HepG2 (cell line): ENCODE data around the gene COPS4. TPM values are rescaled to one million over a fixed set of nuclear protein-coding genes. Genes with fewer than 3 reads are reported as not detected.

Experiments
- ASH2L ChIP-seq: fragments of 300-600, 200-600 bp; sonication (generic); IDR thresholded peaks from 2 replicates; pipeline ENCODE4 v1.7.0; 2017; ENCODE audit warnings: low read depth, mild to moderate bottlenecking, moderate library complexity, mixed read lengths, low read length; ENCODE audit not compliant: insufficient read length
- ATAD3A ChIP-seq: sonication (generic); formaldehyde crosslinking; IDR thresholded peaks from 2 replicates; pipeline ENCODE4 v1.4.0; 2020; ENCODE audit warnings: missing genetic modification reagents
- DNMT3B ChIP-seq: conservative IDR thresholded peaks from 2 replicates; pipeline ENCODE4 v1.6.1; 2016; ENCODE audit warnings: missing biosample characterization, control low read depth
- ETS1 ChIP-seq: sonication (generic); formaldehyde crosslinking; IDR thresholded peaks from 2 replicates; pipeline ENCODE4 v1.4.0; 2020; ENCODE audit warnings: missing genetic modification reagents
- GMEB2 ChIP-seq: IDR thresholded peaks from 2 replicates; pipeline ENCODE4 v1.6.1; 2016; ENCODE audit warnings: missing biosample characterization, missing genetic modification reagents, low read depth
- HMGXB4 ChIP-seq, 2 experiments: sonication (generic) in 1 of 2; formaldehyde crosslinking in 1 of 2; IDR thresholded peaks; 2 replicates each; pipeline versions ENCODE4 v1.4.0 to v1.6.1; 2018 to 2020; ENCODE audit warnings: missing genetic modification reagents in 2 of 2, borderline replicate concordance in 1 of 2, low read depth in 1 of 2, mild to moderate bottlenecking in 1 of 2, missing biosample characterization in 1 of 2
- KLF9 ChIP-seq: IDR thresholded peaks from 2 replicates; pipeline ENCODE4 v1.6.1; 2016; ENCODE audit warnings: low read depth
- LRRFIP1 ChIP-seq: sonication (generic); formaldehyde crosslinking; conservative IDR thresholded peaks from 2 replicates; pipeline ENCODE4 v1.4.0; 2020; ENCODE audit warnings: missing genetic modification reagents
- MAFG ChIP-seq: sonication (generic); formaldehyde crosslinking; IDR thresholded peaks from 2 replicates; pipeline ENCODE4 v1.5.1; 2020; ENCODE audit warnings: mild to moderate bottlenecking, missing genetic modification reagents
- MLLT10 ChIP-seq: sonication (generic); formaldehyde crosslinking; IDR thresholded peaks from 2 replicates; pipeline ENCODE4 v1.4.0; 2020; ENCODE audit warnings: missing genetic modification reagents
- PRDM10 ChIP-seq: sonication (generic); formaldehyde crosslinking; IDR thresholded peaks from 2 replicates; pipeline ENCODE4 v1.4.0; 2020; ENCODE audit warnings: low read depth, missing genetic modification reagents
- SPEN ChIP-seq: sonication (generic); formaldehyde crosslinking; IDR thresholded peaks from 2 replicates; pipeline ENCODE4 v1.5.1; 2020; ENCODE audit warnings: low read depth, mild to moderate bottlenecking, missing genetic modification reagents
- SRY ChIP-seq: sonication (generic); formaldehyde crosslinking; IDR thresholded peaks from 2 replicates; pipeline ENCODE4 v1.8.0; 2022; ENCODE audit warnings: mild to moderate bottlenecking, missing genetic modification reagents
- ZFP36L2 ChIP-seq: sonication (generic); formaldehyde crosslinking; IDR thresholded peaks from 2 replicates; pipeline ENCODE4 v1.4.0; 2020; ENCODE audit warnings: missing genetic modification reagents
- ZNF180 ChIP-seq: sonication (generic); formaldehyde crosslinking; IDR thresholded peaks from 2 replicates; pipeline ENCODE4 v1.4.0; 2020; ENCODE audit warnings: low read depth, missing genetic modification reagents, borderline replicate concordance
- ZNF605 ChIP-seq: sonication (generic); formaldehyde crosslinking; IDR thresholded peaks from 2 replicates; pipeline ENCODE4 v1.8.0; 2022; ENCODE audit warnings: mild to moderate bottlenecking, missing genetic modification reagents
- ZNF652 ChIP-seq: IDR thresholded peaks from 2 replicates; pipeline ENCODE4 v1.6.1; 2016; ENCODE audit warnings: low read depth, borderline replicate concordance
- ZSCAN12 ChIP-seq: sonication (generic); formaldehyde crosslinking; IDR thresholded peaks from 2 replicates; pipeline ENCODE4 v1.9.0; 2021; ENCODE audit warnings: mild to moderate bottlenecking, missing genetic modification reagents
- polyA plus RNA-seq, 8 experiments: library from polyadenylated mRNA; depleted of rRNA in 3 of 8; stranded (reverse) in 7 of 8; unstranded in 1 of 8; fragments of >200 nt; fragmentation: Illumina TruSeq in 4 of 8; extraction: Trizol in 4 of 8; gene quantifications; 2 replicates each; pipeline versions ENCODE4 v1.2.1 to v1.2.3, GENCODE V29; 2011 to 2016; ENCODE audit warnings: low read depth in 4 of 8, missing spikeins in 1 of 8, mixed read lengths in 1 of 8; ENCODE audit not compliant: insufficient read depth in 1 of 8
- total RNA-seq, 5 experiments: library from RNA; depleted of rRNA; stranded (reverse); fragments of >200 nt; fragmentation: Illumina TruSeq; extraction: Trizol; gene quantifications; 2 replicates each; pipeline ENCODE4 v1.2.3, GENCODE V29; 2016; ENCODE audit warnings: low read depth in 1 of 5

COPS4 gene
- total and polyA plus RNA-seq, 2 of the 13 experiments (the other 11 are each of a cell fraction or from before 2014, with no cell fraction given): 28.8 to 52.5 TPM

GRCh38 chr4:83010522-83011318 lies 24.3 kb upstream of the COPS4 start, which contains the start of gene LIN54 (continued):
- TF ChIP-seq ASH2L (peak; percentile 73), SPEN (CRISPR knock-in tag) (peak; percentile 70), ATAD3A (no peak), PRDM10 (peak; percentile 91), LRRFIP1 (CRISPR knock-in tag) (no peak), KLF9 (CRISPR knock-in tag) (no peak), DNMT3B (no peak), ZFP36L2 (CRISPR knock-in tag) (no peak), MAFG (no peak), SRY (CRISPR knock-in tag) (no peak), GMEB2 (CRISPR knock-in tag) (0 out of 2 replicates have a peak, but pooled peaks have one; percentile 15), MLLT10 (CRISPR knock-in tag) (no peak), HMGXB4 (CRISPR knock-in tag; IDR thresholded peaks at IDR 0.05; ENCODE audit: borderline replicate concordance in 1 of 2, low read depth in 1 of 2) (no peak), ZNF180 (CRISPR knock-in tag) (no peak), ZSCAN12 (CRISPR knock-in tag) (no peak), ZNF652 (no peak), ZNF605 (CRISPR knock-in tag) (peak; percentile 74), ETS1 (no peak)
